Parathyroid adenoma (tissue), 2 donors: ENCODE results near the gene RAB3B.

Source experiments
- H2AFZ ChIP-seq: fragments of 300-600 bp; sonication (generic); one replicate; pipeline ENCODE4 v1.7.0; 2017; ENCODE audit warnings: antibody characterized with exemption, mild to moderate bottlenecking
- H3K27ac ChIP-seq: fragments of 300-600 bp; sonication (generic); one replicate; pipeline ENCODE4 v1.7.0; 2017
- H3K27me3 ChIP-seq: fragments of 300-600 bp; sonication (generic); one replicate; pipeline ENCODE4 v1.7.0; 2017; ENCODE audit warnings: low read length; ENCODE audit not compliant: control insufficient read depth, insufficient read depth
- H3K36me3 ChIP-seq: fragments of 300-600 bp; sonication (generic); one replicate; pipeline ENCODE4 v1.7.0; 2017; ENCODE audit warnings: low read length; ENCODE audit not compliant: control insufficient read depth, insufficient read depth
- H3K4me1 ChIP-seq: fragments of 300-600 bp; sonication (generic); one replicate; pipeline ENCODE4 v1.7.0; 2017; ENCODE audit warnings: control low read depth
- H3K4me2 ChIP-seq: fragments of 300-600 bp; sonication (generic); one replicate; pipeline ENCODE4 v1.7.0; 2017; ENCODE audit warnings: low read length
- H3K4me3 ChIP-seq: fragments of 300-600 bp; sonication (generic); one replicate; pipeline ENCODE4 v1.7.0; 2017; ENCODE audit warnings: low read depth, low read length
- H3K79me2 ChIP-seq: fragments of 300-600 bp; sonication (generic); one replicate; pipeline ENCODE4 v1.7.0; 2017; ENCODE audit warnings: control low read depth
- H3K9ac ChIP-seq: fragments of 300-600 bp; sonication (generic); one replicate; pipeline ENCODE4 v1.7.0; 2017; ENCODE audit warnings: mild to moderate bottlenecking
- H3K9me3 ChIP-seq: fragments of 300-600 bp; sonication (generic); one replicate; pipeline ENCODE4 v1.7.0; 2017; ENCODE audit warnings: low read length; ENCODE audit not compliant: control insufficient read depth
- TF ChIP-seq, protein P1 (sequence below): fragments of 300-600 bp; sonication (generic); IDR thresholded peaks from one replicate; pipeline ENCODE4 v1.7.0; 2017; ENCODE audit warnings: antibody characterized with exemption, mild to moderate bottlenecking
- donor health status: primary hyperparathyroidism.

The RAB3B gene

DNA sequence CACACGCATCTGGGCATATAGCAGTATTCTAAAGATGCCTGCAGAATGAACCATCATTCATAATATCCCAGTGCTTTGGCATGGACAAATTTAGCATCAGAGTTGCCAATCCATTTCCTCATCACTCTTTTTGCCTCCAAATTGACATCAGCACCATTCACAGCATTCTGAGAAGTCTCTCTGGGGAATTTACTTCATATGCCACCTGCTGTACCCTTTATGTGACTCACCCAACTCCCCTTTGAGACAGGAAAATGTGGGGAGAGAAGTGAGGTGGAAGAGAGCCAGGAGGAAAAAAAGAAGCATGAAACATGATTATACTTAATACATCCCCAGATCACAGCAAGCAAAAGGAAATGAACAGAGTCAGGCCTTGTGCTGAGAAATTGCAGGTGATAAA is 37.4 kb downstream of the RAB3B start:
- no peaks in the 10 kb centered on the region for H3K9me3 ChIP-seq
- TF ChIP-seq, protein P1, sequence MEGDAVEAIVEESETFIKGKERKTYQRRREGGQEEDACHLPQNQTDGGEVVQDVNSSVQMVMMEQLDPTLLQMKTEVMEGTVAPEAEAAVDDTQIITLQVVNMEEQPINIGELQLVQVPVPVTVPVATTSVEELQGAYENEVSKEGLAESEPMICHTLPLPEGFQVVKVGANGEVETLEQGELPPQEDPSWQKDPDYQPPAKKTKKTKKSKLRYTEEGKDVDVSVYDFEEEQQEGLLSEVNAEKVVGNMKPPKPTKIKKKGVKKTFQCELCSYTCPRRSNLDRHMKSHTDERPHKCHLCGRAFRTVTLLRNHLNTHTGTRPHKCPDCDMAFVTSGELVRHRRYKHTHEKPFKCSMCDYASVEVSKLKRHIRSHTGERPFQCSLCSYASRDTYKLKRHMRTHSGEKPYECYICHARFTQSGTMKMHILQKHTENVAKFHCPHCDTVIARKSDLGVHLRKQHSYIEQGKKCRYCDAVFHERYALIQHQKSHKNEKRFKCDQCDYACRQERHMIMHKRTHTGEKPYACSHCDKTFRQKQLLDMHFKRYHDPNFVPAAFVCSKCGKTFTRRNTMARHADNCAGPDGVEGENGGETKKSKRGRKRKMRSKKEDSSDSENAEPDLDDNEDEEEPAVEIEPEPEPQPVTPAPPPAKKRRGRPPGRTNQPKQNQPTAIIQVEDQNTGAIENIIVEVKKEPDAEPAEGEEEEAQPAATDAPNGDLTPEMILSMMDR, result no peak

DNA sequence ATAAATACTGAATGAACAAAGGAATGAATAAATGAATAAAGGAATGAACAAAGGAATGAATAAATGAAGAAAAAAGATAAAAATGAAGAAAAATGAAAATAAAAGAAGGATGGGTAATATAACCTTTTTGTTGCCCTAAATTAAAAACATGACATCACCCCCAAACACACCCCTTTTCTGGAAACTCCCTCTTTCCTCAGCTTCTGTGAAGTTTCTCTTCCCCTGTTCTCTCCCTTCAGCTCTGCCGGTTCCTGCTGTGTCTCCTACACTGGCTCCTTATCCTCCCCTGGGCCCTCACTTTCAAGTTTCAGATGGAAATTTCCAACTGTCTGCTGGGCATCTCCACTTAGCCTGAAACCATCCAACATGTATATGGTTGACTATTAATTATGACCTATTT is 37.9 kb downstream of the RAB3B start:
- Histone ChIP-seq H3K4me2 (no peak overlapping the region), H3K79me2 (no peaks in the 10 kb centered on the region), H3K9ac (no peak overlapping the region), H3K4me3 (no peak overlapping the region), H2AFZ (no peak overlapping the region), H3K27ac (no peak overlapping the region), H3K36me3 (no peaks in the 10 kb centered on the region), H3K4me1 (no peaks in the 10 kb centered on the region), H3K27me3 (no peaks in the 10 kb centered on the region), H3K9me3 (no peaks in the 10 kb centered on the region)
- TF ChIP-seq, protein P1, result no peak

More for the DNA sequence above, 37.4 kb downstream of the RAB3B start:
- Histone ChIP-seq H3K9ac (no peak overlapping the region), H3K4me1 (no peaks in the 10 kb centered on the region), H3K4me2 (no peak overlapping the region), H3K27ac (no peak overlapping the region), H3K36me3 (no peaks in the 10 kb centered on the region), H3K79me2 (no peaks in the 10 kb centered on the region), H3K27me3 (no peaks in the 10 kb centered on the region), H2AFZ (no peak overlapping the region), H3K4me3 (no peak overlapping the region)

DNA sequence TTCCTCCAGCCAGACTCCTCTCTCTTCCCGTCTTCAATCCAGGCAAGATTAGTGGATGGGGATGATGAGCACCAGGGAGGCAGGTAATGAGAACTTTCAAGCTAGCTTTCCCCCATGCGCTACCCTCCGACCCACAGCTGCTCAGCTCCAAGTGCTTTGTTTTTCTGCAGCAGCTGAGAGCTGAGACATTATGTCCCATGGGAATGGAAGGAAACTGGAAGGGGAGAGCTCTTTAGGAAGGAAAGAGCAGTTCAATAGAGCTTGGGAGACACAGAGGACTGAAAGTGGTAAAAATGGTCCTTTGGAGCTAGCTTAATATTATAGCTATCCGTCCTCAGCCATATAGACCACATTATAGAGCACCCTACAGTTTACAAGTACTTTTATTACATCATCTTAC is 39.8 kb downstream of the RAB3B start:
- Histone ChIP-seq H3K9me3 (no peaks in the 10 kb centered on the region), H3K27ac (no peak overlapping the region), H3K4me3 (no peak overlapping the region), H3K4me1 (no peaks in the 10 kb centered on the region), H3K4me2 (no peak overlapping the region), H3K79me2 (no peaks in the 10 kb centered on the region), H2AFZ (no peak overlapping the region), H3K27me3 (no peaks in the 10 kb centered on the region), H3K9ac (no peak overlapping the region), H3K36me3 (no peaks in the 10 kb centered on the region)
- TF ChIP-seq, protein P1, result no peak

DNA sequence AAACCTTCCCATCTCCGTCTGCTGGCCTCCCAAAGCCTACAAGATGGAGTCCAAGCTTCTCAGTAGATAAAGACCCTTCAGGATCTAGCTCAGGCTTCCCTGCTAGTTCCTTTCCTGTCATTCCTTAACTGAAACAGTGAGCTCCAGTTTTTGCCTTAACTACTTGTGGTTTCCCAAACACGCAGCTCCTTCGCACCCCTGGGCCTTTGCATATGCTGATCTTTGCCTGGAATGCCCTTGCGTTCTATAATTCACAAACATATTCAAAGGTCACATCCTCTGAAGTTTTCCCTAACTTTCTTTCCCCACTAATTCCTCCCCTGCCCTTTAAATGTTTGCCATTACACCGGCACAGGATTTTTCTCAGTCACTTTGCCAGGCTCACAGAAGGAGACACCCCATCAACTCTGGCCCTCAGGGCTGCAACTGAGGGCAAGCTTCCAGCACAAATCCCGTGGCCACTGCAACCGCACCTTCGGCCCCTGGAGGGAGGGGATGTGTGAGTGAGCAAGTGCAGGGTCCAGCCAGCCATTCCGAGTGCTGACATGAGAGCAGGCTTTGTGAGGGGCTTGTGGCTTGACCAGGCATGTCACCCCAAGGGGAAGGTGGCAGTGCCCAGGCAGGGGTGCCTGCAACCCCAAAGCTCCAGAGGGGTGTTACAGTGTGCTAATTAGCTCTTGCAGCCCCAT is 41.3 kb downstream of the RAB3B start:
- H3K4me3 ChIP-seq, result no peak overlapping the region
- no peaks in the 10 kb centered on the region for H3K27me3 ChIP-seq
- H3K9me3 ChIP-seq, result no peaks in the 10 kb centered on the region
- H3K9ac ChIP-seq, result no peak overlapping the region
- H3K79me2 ChIP-seq, result no peaks in the 10 kb centered on the region
- TF ChIP-seq, protein P1, result no peak
- no peak overlapping the region for H2AFZ ChIP-seq
- H3K4me2 ChIP-seq, result no peak overlapping the region
- H3K4me1 ChIP-seq, result no peaks in the 10 kb centered on the region
- H3K36me3 ChIP-seq, result no peaks in the 10 kb centered on the region
- no peak overlapping the region for H3K27ac ChIP-seq

DNA sequence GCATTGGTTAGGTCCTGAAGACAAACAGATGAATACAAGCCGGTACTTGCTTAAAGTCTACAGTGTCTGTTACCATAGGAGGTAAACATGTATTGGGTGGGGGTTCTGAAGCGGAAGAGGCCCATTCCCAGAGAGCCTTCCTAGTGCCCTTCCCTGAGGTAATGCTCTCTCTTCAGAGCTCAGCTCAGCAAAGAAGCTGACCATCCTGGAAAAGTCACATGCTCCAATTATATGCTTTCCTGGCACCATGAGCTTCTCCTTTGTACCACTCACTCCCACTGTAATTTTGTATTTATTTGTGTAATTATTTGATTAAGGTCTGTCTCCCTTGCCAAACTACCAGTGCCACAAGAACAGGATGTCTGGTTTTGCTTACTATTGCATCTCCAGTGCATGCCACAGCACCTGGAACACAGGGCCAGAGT is 42.0 kb downstream of the RAB3B start:
- Histone ChIP-seq H3K4me1 (no peaks in the 10 kb centered on the region), H3K36me3 (no peaks in the 10 kb centered on the region), H2AFZ (no peak overlapping the region), H3K9me3 (no peaks in the 10 kb centered on the region), H3K27ac (no peak overlapping the region), H3K4me2 (no peak overlapping the region), H3K79me2 (no peaks in the 10 kb centered on the region), H3K4me3 (no peak overlapping the region), H3K27me3 (no peaks in the 10 kb centered on the region), H3K9ac (no peak overlapping the region)
- TF ChIP-seq, protein P1, result no peak
